CD4-positive, alpha-beta T cell (primary cell): ENCODE data around the gene RAB6B. TPM values are rescaled to one million over a fixed set of nuclear protein-coding genes. Genes with fewer than 3 reads are reported as not detected.

Experiments
- ATAC-seq: fragments of 200-7000 bp; cut with Tn5 transposase; one replicate; pipeline ENCODE4 v1.10.0; 2022; ENCODE audit warnings: mild to moderate bottlenecking; ENCODE audit not compliant: poor library complexity
- CTCF ChIA-PET: fragments of 350-600 bp; sonication (Branson Sonifier 250); formaldehyde crosslinking; loops from one replicate; lab custom pipeline; 2021; ENCODE audit warnings: antibody characterized with exemption, inconsistent platforms; lab: Charles Lee
- POLR2A ChIA-PET: fragments of 350-600 bp; sonication (Branson Sonifier 250); formaldehyde crosslinking; loops from one replicate; lab custom pipeline; 2021; ENCODE audit warnings: antibody characterized with exemption, inconsistent platforms; lab: Charles Lee
- DNase-seq, 14 experiments: peaks; one replicate each; pipeline ENCODE4 v3.0.0-alpha.2; 2013 to 2020; ENCODE audit warnings: mixed read lengths in 2 of 14
- H3K27ac ChIP-seq, 2 donors: one replicate each; pipeline versions ENCODE4 v1.5.1 to v1.7.0; 2013; ENCODE audit warnings: low read length in 2 of 2, low read depth in 1 of 2, mild to moderate bottlenecking in 1 of 2
- H3K27me3 ChIP-seq, 2 experiments: 1 replicate in 1 of 2; 2 replicates in 1 of 2; pipeline versions ENCODE4 v1.6.1 to v1.7.0; 2013; ENCODE audit warnings: low read length in 2 of 2, control low read depth in 1 of 2, mild to moderate bottlenecking in 1 of 2, moderate library complexity in 1 of 2; ENCODE audit not compliant: insufficient read depth in 2 of 2, control insufficient read depth in 1 of 2
- H3K36me3 ChIP-seq: one replicate; pipeline ENCODE4 v1.6.1; 2013; ENCODE audit warnings: low read length, control low read depth; ENCODE audit not compliant: insufficient read depth
- H3K4me1 ChIP-seq: one replicate; pipeline ENCODE4 v1.6.1; 2013; ENCODE audit warnings: low read length, control low read depth; ENCODE audit not compliant: insufficient read depth
- H3K4me3 ChIP-seq: one replicate; pipeline ENCODE4 v1.5.1; 2013; ENCODE audit warnings: mild to moderate bottlenecking, low read length, moderate library complexity
- H3K9me3 ChIP-seq, 2 experiments: 1 replicate in 1 of 2; 2 replicates in 1 of 2; pipeline versions ENCODE4 v1.6.1 to v1.7.0; 2013; ENCODE audit warnings: low read length in 2 of 2, mild to moderate bottlenecking in 2 of 2, control low read depth in 1 of 2, moderate library complexity in 1 of 2; ENCODE audit not compliant: control insufficient read depth in 1 of 2, insufficient read depth in 1 of 2
- H3K27ac Mint-ChIP-seq: one replicate; pipeline ENCODE4 v1.8.0; 2020; ENCODE audit warnings: mixed read lengths
- H3K27me3 Mint-ChIP-seq: one replicate; pipeline ENCODE4 v1.8.0; 2021; ENCODE audit warnings: mixed read lengths
- H3K36me3 Mint-ChIP-seq: one replicate; pipeline ENCODE4 v1.8.0; 2021; ENCODE audit warnings: low read depth, mixed read lengths
- H3K4me1 Mint-ChIP-seq: one replicate; pipeline ENCODE4 v1.8.0; 2021; ENCODE audit warnings: low read depth, mixed read lengths
- H3K4me3 Mint-ChIP-seq: one replicate; pipeline ENCODE4 v1.8.0; 2020; ENCODE audit warnings: mild to moderate bottlenecking, mixed read lengths
- H3K9me3 Mint-ChIP-seq: one replicate; pipeline ENCODE4 v1.8.0; 2020; ENCODE audit warnings: mixed read lengths
- CTCF ChIP-seq: fragments of 200-600 bp; IDR thresholded peaks from one replicate; pipeline ENCODE4 v1.8.0; 2022; ENCODE audit warnings: antibody characterized with exemption, mild to moderate bottlenecking
- intact Hi-C, 2 experiments: fragments of 100-400 bp; cut with DNase I in 1 of 2; cut with micrococcal nuclease in 1 of 2; formaldehyde crosslinking; loops; one replicate each; pipeline versions ENCODE4 v1.15.1 to v1.9.0; 2023 to 2025; cut with DNase I, micrococcal nuclease
- total RNA-seq, 174 experiments: library from RNA in 2 of 174; stranded (reverse) in 2 of 174; gene quantifications; one replicate each; pipeline ENCODE4 v1.2.3 and lab custom pipeline; 2021 to 2026

RAB6B gene
- total RNA-seq, 2 experiments from 2014 or later = not detected

GRCh38 chr3:133825969-133826727, 69.5 kb downstream of the RAB6B start:
- peaks cover 36% of the 10 kb centered on the region for H3K36me3 ChIP-seq
- no peak for DNase-seq
- H3K27ac ChIP-seq = no peak overlapping the region
- ATAC-seq = no peak
- no peaks in the 10 kb centered on the region for H3K9me3 ChIP-seq
- no peaks in the 10 kb centered on the region for H3K27me3 ChIP-seq
- TF ChIP-seq CTCF = no peak
- Mint-ChIP-seq H3K27ac (no peak overlapping the region), H3K27me3 (no peaks in the 10 kb centered on the region), H3K9me3 (no peaks in the 10 kb centered on the region), H3K4me1 (no peaks in the 10 kb centered on the region), H3K36me3 (peaks cover 52% of the 10 kb centered on the region), H3K4me3 (no peak overlapping the region)
- H3K4me1 ChIP-seq = no peaks in the 10 kb centered on the region
- ChIA-PET CTCF (no interaction called here), POLR2A (no interaction called here)
- H3K4me3 ChIP-seq = no peak overlapping the region
- intact Hi-C loops = no loop called here

DNA sequence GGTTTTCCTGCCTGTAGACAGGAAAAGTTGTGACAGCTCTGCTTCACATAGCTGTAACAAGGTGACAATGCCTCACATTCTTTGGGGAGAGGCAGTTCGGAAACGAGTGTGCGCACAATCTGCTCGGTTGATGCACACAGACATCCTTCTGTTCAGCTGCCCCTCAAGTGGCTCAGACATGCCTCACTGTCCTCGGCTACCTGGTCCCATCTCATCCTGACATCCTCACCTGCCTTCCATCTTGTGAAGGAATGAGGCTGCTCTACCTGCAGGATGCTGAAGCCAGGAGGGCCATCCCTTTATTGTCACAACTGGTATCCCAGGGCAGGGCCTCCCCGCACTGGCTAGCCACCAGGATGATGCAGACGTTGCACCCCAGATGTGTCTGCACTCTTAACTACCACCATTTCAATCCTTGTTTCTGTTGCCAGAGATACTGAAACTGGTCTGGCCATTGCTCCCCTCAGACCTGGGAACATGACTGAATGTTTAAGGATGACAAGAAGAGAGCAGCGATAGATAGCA, 70.7 kb downstream of the RAB6B start:
- intact Hi-C loops = loop anchor here in 1 of 2 experiments (5.0 kb wide), 1 partner anchor 92 kb away; no protein-coding TSS in a partner anchor
- H3K4me3 ChIP-seq = no peak overlapping the region
- no peak for TF ChIP-seq CTCF
- POLR2A ChIA-PET = no interaction called here
- no peaks in the 10 kb centered on the region for H3K9me3 ChIP-seq
- no peaks in the 10 kb centered on the region for H3K9me3 Mint-ChIP-seq
- no peaks in the 10 kb centered on the region for H3K4me1 ChIP-seq
- H3K36me3 Mint-ChIP-seq = peaks cover 63% of the 10 kb centered on the region
- no peak for ATAC-seq
- no peaks in the 10 kb centered on the region for H3K27me3 ChIP-seq
- peaks cover 48% of the 10 kb centered on the region for H3K36me3 ChIP-seq
- no peaks in the 10 kb centered on the region for H3K27me3 Mint-ChIP-seq
- no peaks in the 10 kb centered on the region for H3K4me1 Mint-ChIP-seq
- H3K27ac Mint-ChIP-seq = no peak overlapping the region
- H3K4me3 Mint-ChIP-seq = no peak overlapping the region
- CTCF ChIA-PET = no interaction called here
- DNase-seq = no peak
- H3K27ac ChIP-seq = no peak overlapping the region

GRCh38 chr3:133821767-133822638, 73.7 kb downstream of the RAB6B start:
- Histone ChIP-seq H3K36me3 (peaks cover 69% of the 10 kb centered on the region), H3K27me3 (no peaks in the 10 kb centered on the region), H3K9me3 (no peaks in the 10 kb centered on the region), H3K4me3 (no peak overlapping the region), H3K4me1 (no peaks in the 10 kb centered on the region), H3K27ac (no peak overlapping the region)
- no peak for DNase-seq
- ATAC-seq = no peak
- POLR2A ChIA-PET = no interaction called here
- Mint-ChIP-seq H3K4me1 (peaks cover 5% of the 10 kb centered on the region), H3K36me3 (peaks cover 89% of the 10 kb centered on the region), H3K9me3 (no peaks in the 10 kb centered on the region), H3K4me3 (no peak overlapping the region), H3K27me3 (no peaks in the 10 kb centered on the region), H3K27ac (no peak overlapping the region)
- CTCF ChIA-PET = no interaction called here
- TF ChIP-seq CTCF = no peak
- intact Hi-C loops = loop anchor here in 1 of 2 experiments (5.0 kb wide), 1 partner anchor 95 kb away; no protein-coding TSS in a partner anchor
